ENCODE results near the gene CETN3.

CETN3 gene

DNA sequence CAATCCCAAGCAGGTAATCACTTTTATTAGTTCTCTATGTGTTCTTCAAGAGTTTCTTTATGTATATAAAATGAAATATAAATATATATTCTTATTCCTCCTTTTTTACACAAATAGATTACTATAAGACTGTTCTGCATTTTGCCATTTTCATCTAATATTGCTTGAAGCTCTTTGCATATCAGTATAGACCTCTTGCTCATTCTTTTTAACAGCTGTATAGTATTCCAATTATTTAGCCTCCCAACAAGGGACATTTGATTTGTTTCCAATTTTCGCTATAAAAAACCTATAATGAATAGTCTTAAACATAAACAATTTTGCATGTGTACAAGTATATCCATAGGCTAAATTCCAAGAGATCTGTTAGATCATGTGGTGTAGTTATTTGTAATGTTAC is 25.2 kb downstream of the CETN3 start:
- H3K18ac ChIP-seq (ENCODE audit: low read length): no peak overlapping the region
- no CpG with 5 or more reads among the region's 1 CpG for whole genome bisulfite sequencing, 2 donors (ENCODE audit: extremely low coverage in 2 of 2, insufficient read length in 2 of 2, insufficient replicate concordance in 1 of 2)
- no peak overlapping the region for H3K4me2 ChIP-seq (ENCODE audit: insufficient read depth, low read length, poor library complexity, severe bottlenecking)
- H4K91ac ChIP-seq (ENCODE audit: low read depth, low read length, poor library complexity): no peak overlapping the region
- no peak overlapping the region for H3K14ac ChIP-seq (ENCODE audit: low read length)
- no peaks in the 10 kb centered on the region for H3K36me3 ChIP-seq (replicated peaks in 1 of 2; ENCODE audit: control insufficient read depth in 2 of 2, insufficient read depth in 2 of 2, low read length in 2 of 2)
- no peak overlapping the region for H3K9ac ChIP-seq (ENCODE audit: low read depth, low read length, poor library complexity)
- no peak overlapping the region for H2BK120ac ChIP-seq (ENCODE audit: low read depth, low read length)
- no peak overlapping the region for H2BK15ac ChIP-seq (ENCODE audit: low read length)
- H3K27ac ChIP-seq (replicated peaks; ENCODE audit: low read length): no peak overlapping the region
- H3K27me3 ChIP-seq (ENCODE audit: control insufficient read depth in 3 of 3, insufficient read depth in 3 of 3, low read depth in 1 of 3, low read length in 3 of 3): no peaks in the 10 kb centered on the region
- H3K4me1 ChIP-seq (ENCODE audit: control insufficient read depth in 2 of 2, insufficient read depth in 1 of 2, low read depth in 1 of 2, low read length in 2 of 2): no peaks in the 10 kb centered on the region
- no peak overlapping the region for H2AK5ac ChIP-seq (ENCODE audit: low read depth, low read length)
- H3K4me3 ChIP-seq (ENCODE audit: low read length in 2 of 2): no peak overlapping the region
- no peak for DNase-seq (ENCODE audit: low spot score)
- H3K23ac ChIP-seq (ENCODE audit: low read depth, low read length, poor library complexity): no peak overlapping the region
- H2BK12ac ChIP-seq (ENCODE audit: low read length): no peak overlapping the region
- no peak overlapping the region for H4K8ac ChIP-seq (ENCODE audit: low read depth, low read length)
- no peak overlapping the region for H2BK5ac ChIP-seq (ENCODE audit: low read length)
- no peaks in the 10 kb centered on the region for H3K9me3 ChIP-seq (replicated peaks in 1 of 2; ENCODE audit: control insufficient read depth in 2 of 2, insufficient read depth in 1 of 2, low read depth in 1 of 2, low read length in 2 of 2)
- no peaks in the 10 kb centered on the region for H3K79me1 ChIP-seq (ENCODE audit: low read depth, low read length)
- no peak overlapping the region for H2AFZ ChIP-seq (ENCODE audit: low read length)
- H3K4ac ChIP-seq (ENCODE audit: low read length): no peak overlapping the region

DNA sequence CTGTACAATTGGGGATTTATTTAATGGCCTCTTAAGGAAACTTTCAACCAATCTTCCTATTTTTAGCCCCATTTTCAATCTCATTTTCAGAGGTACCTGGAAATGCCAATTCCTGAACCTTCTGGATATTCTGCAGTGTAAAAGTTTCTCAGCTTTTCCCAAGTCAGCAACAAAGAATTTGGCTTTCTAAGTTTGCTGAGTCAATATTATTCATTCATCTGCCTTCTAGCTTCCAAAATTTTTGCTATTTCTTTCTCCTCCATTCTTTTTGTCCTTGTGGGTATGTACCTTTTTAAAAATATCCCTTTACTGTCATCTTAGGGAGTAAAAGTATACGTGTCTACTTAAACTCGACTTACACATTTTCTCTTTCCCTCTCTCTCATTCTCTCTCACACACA is 25.7 kb downstream of the CETN3 start:
- Histone ChIP-seq H3K4me2 (ENCODE audit: insufficient read depth, low read length, poor library complexity, severe bottlenecking) (no peak overlapping the region), H2AK5ac (ENCODE audit: low read depth, low read length) (no peak overlapping the region), H3K27me3 (ENCODE audit: control insufficient read depth in 3 of 3, insufficient read depth in 3 of 3, low read depth in 1 of 3, low read length in 3 of 3) (no peaks in the 10 kb centered on the region), H3K9ac (ENCODE audit: low read depth, low read length, poor library complexity) (no peak overlapping the region), H2BK15ac (ENCODE audit: low read length) (no peak overlapping the region), H3K18ac (ENCODE audit: low read length) (no peak overlapping the region), H2BK120ac (ENCODE audit: low read depth, low read length) (no peak overlapping the region), H3K23ac (ENCODE audit: low read depth, low read length, poor library complexity) (no peak overlapping the region), H3K36me3 (replicated peaks in 1 of 2; ENCODE audit: control insufficient read depth in 2 of 2, insufficient read depth in 2 of 2, low read length in 2 of 2) (no peaks in the 10 kb centered on the region), H3K14ac (ENCODE audit: low read length) (no peak overlapping the region), H3K4me3 (ENCODE audit: low read length in 2 of 2) (no peak overlapping the region), H3K4me1 (ENCODE audit: control insufficient read depth in 2 of 2, insufficient read depth in 1 of 2, low read depth in 1 of 2, low read length in 2 of 2) (no peaks in the 10 kb centered on the region), H3K27ac (replicated peaks; ENCODE audit: low read length) (no peak overlapping the region), H2BK12ac (ENCODE audit: low read length) (no peak overlapping the region), H3K4ac (ENCODE audit: low read length) (no peak overlapping the region), H3K79me1 (ENCODE audit: low read depth, low read length) (no peaks in the 10 kb centered on the region), H4K91ac (ENCODE audit: low read depth, low read length, poor library complexity) (no peak overlapping the region), H3K9me3 (replicated peaks in 1 of 2; ENCODE audit: control insufficient read depth in 2 of 2, insufficient read depth in 1 of 2, low read depth in 1 of 2, low read length in 2 of 2) (no peaks in the 10 kb centered on the region), H2AFZ (ENCODE audit: low read length) (no peak overlapping the region), H2BK5ac (ENCODE audit: low read length) (no peak overlapping the region), H4K8ac (ENCODE audit: low read depth, low read length) (no peak overlapping the region)
- no peak for DNase-seq (ENCODE audit: low spot score)
- WGBS, 2 donors (ENCODE audit: extremely low coverage in 2 of 2, insufficient read length in 2 of 2, insufficient replicate concordance in 1 of 2): no CpG with 5 or more reads among the region's 2 CpGs

DNA sequence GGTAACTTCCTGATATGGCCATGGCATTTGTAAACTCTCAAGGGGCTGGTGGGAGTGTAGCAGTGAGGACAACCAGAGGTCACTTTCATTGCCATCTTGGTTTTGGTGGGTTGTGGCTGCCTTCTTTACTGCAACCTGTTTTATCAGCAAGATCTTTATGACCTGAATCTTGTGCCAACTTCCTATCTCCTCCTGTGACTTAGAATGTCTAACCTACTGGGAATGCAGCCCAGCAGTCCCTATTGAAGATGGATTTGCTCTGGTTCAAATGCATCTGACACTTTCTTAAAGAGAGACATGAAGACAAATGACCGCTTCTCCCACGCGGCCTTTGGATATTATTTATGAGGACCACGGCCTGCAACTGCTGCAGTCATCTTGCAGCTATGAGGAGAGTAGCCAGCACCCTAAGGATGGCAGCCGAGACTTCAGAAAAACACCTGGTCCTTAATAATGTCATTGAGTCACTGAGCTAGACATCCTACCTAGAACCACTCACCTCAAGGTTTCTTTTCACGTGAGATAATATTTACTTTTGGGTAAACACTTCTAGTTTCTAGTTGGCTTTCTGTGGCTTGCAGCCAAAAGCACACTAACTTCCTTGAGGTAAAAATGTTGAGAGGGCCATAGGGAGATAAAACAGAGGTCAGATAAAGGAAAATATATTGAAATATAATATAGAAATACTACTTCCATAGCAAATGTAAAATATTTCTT is 28.2 kb downstream of the CETN3 start:
- no peak overlapping the region for H3K9ac ChIP-seq (ENCODE audit: low read depth, low read length, poor library complexity)
- WGBS, 2 donors (ENCODE audit: extremely low coverage in 2 of 2, insufficient read length in 2 of 2, insufficient replicate concordance in 1 of 2): no CpG with 5 or more reads among the region's 6 CpGs

DNA sequence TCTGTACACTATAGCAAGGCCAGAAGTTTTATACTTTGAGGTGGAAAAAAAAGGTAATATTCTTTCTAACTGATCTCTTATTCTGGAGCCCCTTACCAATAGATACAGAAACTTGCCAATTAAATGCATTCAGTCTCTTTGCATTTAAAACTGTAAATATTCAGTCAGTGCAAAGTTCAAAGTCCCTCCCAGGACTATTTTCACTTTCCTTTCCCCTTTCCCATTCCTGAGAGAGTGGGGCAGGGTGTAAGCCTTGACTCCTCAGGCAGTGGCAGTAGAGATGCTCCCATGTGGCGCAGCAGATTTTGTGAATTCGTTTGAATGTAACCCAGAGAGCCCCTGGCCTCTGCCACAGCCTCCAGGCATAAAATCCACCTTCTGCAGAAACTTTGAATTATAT is 29.9 kb downstream of the CETN3 start:
- H4K91ac ChIP-seq (ENCODE audit: low read depth, low read length, poor library complexity): no peak overlapping the region
- no peak overlapping the region for H3K18ac ChIP-seq (ENCODE audit: low read length)

More for the DNA sequence above, 28.2 kb downstream of the CETN3 start:
- no peak overlapping the region for H2AFZ ChIP-seq (ENCODE audit: low read length)
- no peak overlapping the region for H2BK15ac ChIP-seq (ENCODE audit: low read length)
- H3K4me1 ChIP-seq (ENCODE audit: control insufficient read depth in 2 of 2, insufficient read depth in 1 of 2, low read depth in 1 of 2, low read length in 2 of 2): no peaks in the 10 kb centered on the region
- H4K8ac ChIP-seq (ENCODE audit: low read depth, low read length): no peak overlapping the region
- no peaks in the 10 kb centered on the region for H3K79me1 ChIP-seq (ENCODE audit: low read depth, low read length)
- H3K36me3 ChIP-seq (replicated peaks in 1 of 2; ENCODE audit: control insufficient read depth in 2 of 2, insufficient read depth in 2 of 2, low read length in 2 of 2): no peaks in the 10 kb centered on the region
- H2AK5ac ChIP-seq (ENCODE audit: low read depth, low read length): no peak overlapping the region
- H3K27ac ChIP-seq (replicated peaks; ENCODE audit: low read length): no peak overlapping the region
- H3K9me3 ChIP-seq (replicated peaks in 1 of 2; ENCODE audit: control insufficient read depth in 2 of 2, insufficient read depth in 1 of 2, low read depth in 1 of 2, low read length in 2 of 2): no peaks in the 10 kb centered on the region
- DNase-seq (ENCODE audit: low spot score): no peak
- H3K18ac ChIP-seq (ENCODE audit: low read length): no peak overlapping the region
- no peak overlapping the region for H3K23ac ChIP-seq (ENCODE audit: low read depth, low read length, poor library complexity)
- H4K91ac ChIP-seq (ENCODE audit: low read depth, low read length, poor library complexity): no peak overlapping the region
- H3K27me3 ChIP-seq (ENCODE audit: control insufficient read depth in 3 of 3, insufficient read depth in 3 of 3, low read depth in 1 of 3, low read length in 3 of 3): no peaks in the 10 kb centered on the region
- no peak overlapping the region for H2BK120ac ChIP-seq (ENCODE audit: low read depth, low read length)
- no peak overlapping the region for H3K4ac ChIP-seq (ENCODE audit: low read length)
- H3K4me3 ChIP-seq (ENCODE audit: low read length in 2 of 2): no peak overlapping the region
- no peak overlapping the region for H2BK12ac ChIP-seq (ENCODE audit: low read length)
- no peak overlapping the region for H3K14ac ChIP-seq (ENCODE audit: low read length)
- no peak overlapping the region for H3K4me2 ChIP-seq (ENCODE audit: insufficient read depth, low read length, poor library complexity, severe bottlenecking)
- no peak overlapping the region for H2BK5ac ChIP-seq (ENCODE audit: low read length)

More for the DNA sequence above, 29.9 kb downstream of the CETN3 start:
- H3K4me1 ChIP-seq (ENCODE audit: control insufficient read depth in 2 of 2, insufficient read depth in 1 of 2, low read depth in 1 of 2, low read length in 2 of 2): no peaks in the 10 kb centered on the region
- H2AK5ac ChIP-seq (ENCODE audit: low read depth, low read length): no peak overlapping the region
- no peak overlapping the region for H2BK5ac ChIP-seq (ENCODE audit: low read length)
- H3K27ac ChIP-seq (replicated peaks; ENCODE audit: low read length): no peak overlapping the region
- H3K4me3 ChIP-seq (ENCODE audit: low read length in 2 of 2): no peak overlapping the region
- WGBS, 2 donors (ENCODE audit: extremely low coverage in 2 of 2, insufficient read length in 2 of 2, insufficient replicate concordance in 1 of 2): no CpG with 5 or more reads among the region's 2 CpGs
- H3K9me3 ChIP-seq (replicated peaks in 1 of 2; ENCODE audit: control insufficient read depth in 2 of 2, insufficient read depth in 1 of 2, low read depth in 1 of 2, low read length in 2 of 2): no peaks in the 10 kb centered on the region
- H3K4ac ChIP-seq (ENCODE audit: low read length): no peak overlapping the region
- no peak overlapping the region for H2AFZ ChIP-seq (ENCODE audit: low read length)
- no peaks in the 10 kb centered on the region for H3K79me1 ChIP-seq (ENCODE audit: low read depth, low read length)
- H2BK15ac ChIP-seq (ENCODE audit: low read length): no peak overlapping the region
- no peak overlapping the region for H3K14ac ChIP-seq (ENCODE audit: low read length)
- H3K36me3 ChIP-seq (replicated peaks in 1 of 2; ENCODE audit: control insufficient read depth in 2 of 2, insufficient read depth in 2 of 2, low read length in 2 of 2): no peaks in the 10 kb centered on the region
- no peaks in the 10 kb centered on the region for H3K27me3 ChIP-seq (ENCODE audit: control insufficient read depth in 3 of 3, insufficient read depth in 3 of 3, low read depth in 1 of 3, low read length in 3 of 3)
- H2BK120ac ChIP-seq (ENCODE audit: low read depth, low read length): no peak overlapping the region
- no peak overlapping the region for H2BK12ac ChIP-seq (ENCODE audit: low read length)
- no peak for DNase-seq (ENCODE audit: low spot score)
- no peak overlapping the region for H3K4me2 ChIP-seq (ENCODE audit: insufficient read depth, low read length, poor library complexity, severe bottlenecking)
- H3K23ac ChIP-seq (ENCODE audit: low read depth, low read length, poor library complexity): no peak overlapping the region
- no peak overlapping the region for H4K8ac ChIP-seq (ENCODE audit: low read depth, low read length)
- H3K9ac ChIP-seq (ENCODE audit: low read depth, low read length, poor library complexity): no peak overlapping the region

Measured in neuronal stem cell (in vitro differentiated cells).